ENCODE results near the gene CTSE.

CTSE gene

GRCh38 chr1:206011057-206011456 is 12.6 kb downstream of the CTSE start:
- no peak for DNase-seq (ENCODE audit: low read depth, low spot score)
- no peak overlapping the region for H3K4me3 ChIP-seq (ENCODE audit: low read depth, low read length)
- in situ Hi-C loops (cut with HindIII; ENCODE audit: low sequenced_read_pairs), result no loop called here
- TF ChIP-seq, protein P1, sequence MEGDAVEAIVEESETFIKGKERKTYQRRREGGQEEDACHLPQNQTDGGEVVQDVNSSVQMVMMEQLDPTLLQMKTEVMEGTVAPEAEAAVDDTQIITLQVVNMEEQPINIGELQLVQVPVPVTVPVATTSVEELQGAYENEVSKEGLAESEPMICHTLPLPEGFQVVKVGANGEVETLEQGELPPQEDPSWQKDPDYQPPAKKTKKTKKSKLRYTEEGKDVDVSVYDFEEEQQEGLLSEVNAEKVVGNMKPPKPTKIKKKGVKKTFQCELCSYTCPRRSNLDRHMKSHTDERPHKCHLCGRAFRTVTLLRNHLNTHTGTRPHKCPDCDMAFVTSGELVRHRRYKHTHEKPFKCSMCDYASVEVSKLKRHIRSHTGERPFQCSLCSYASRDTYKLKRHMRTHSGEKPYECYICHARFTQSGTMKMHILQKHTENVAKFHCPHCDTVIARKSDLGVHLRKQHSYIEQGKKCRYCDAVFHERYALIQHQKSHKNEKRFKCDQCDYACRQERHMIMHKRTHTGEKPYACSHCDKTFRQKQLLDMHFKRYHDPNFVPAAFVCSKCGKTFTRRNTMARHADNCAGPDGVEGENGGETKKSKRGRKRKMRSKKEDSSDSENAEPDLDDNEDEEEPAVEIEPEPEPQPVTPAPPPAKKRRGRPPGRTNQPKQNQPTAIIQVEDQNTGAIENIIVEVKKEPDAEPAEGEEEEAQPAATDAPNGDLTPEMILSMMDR (IDR thresholded peaks at IDR 0.05; ENCODE audit: low read depth, low read length), result no peak

GRCh38 chr1:206010060-206010459 is 13.6 kb downstream of the CTSE start:
- TF ChIP-seq, protein P1 (IDR thresholded peaks at IDR 0.05; ENCODE audit: low read depth, low read length), result no peak
- H3K4me3 ChIP-seq (ENCODE audit: low read depth, low read length), result no peak overlapping the region
- DNase-seq (ENCODE audit: low read depth, low spot score), result no peak
- in situ Hi-C loops (cut with HindIII; ENCODE audit: low sequenced_read_pairs), result no loop called here

- H3K4me3 ChIP-seq (ENCODE audit: low read depth, low read length), result no peak overlapping the region
- TF ChIP-seq, protein P1 (IDR thresholded peaks at IDR 0.05; ENCODE audit: low read depth, low read length), result no peak
- DNase-seq (ENCODE audit: low read depth, low spot score), result no peak
- in situ Hi-C loops (cut with HindIII; ENCODE audit: low sequenced_read_pairs), result no loop called here
Observed at GRCh38 chr1:206006946-206007345, 16.7 kb downstream of the CTSE start.

DNA sequence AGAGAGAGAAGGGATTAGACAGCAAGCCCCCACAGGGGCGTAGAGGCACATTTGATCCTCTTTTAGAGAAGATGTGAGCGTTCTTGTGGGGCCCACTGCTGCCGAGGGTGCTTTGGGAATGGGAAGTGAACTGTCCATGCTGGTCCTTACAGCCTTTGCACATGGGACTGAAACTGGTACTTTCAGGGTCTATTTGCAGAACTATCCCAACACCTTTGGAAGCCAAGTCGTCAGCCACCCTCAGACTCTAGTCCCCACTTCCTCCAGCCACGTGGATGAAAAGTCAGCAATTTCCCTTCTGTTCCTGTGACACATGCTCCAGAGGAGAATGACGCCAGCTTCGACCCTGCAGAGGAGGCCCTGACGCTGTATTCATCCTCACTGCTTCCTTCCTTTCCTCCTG is 17.9 kb downstream of the CTSE start:
- no peak overlapping the region for H3K4me3 ChIP-seq (ENCODE audit: low read depth, low read length)
- TF ChIP-seq, protein P1 (IDR thresholded peaks at IDR 0.05; ENCODE audit: low read depth, low read length), result no peak
- DNase-seq (ENCODE audit: low read depth, low spot score), result no peak
- in situ Hi-C loops (cut with HindIII; ENCODE audit: low sequenced_read_pairs), result no loop called here

DNA sequence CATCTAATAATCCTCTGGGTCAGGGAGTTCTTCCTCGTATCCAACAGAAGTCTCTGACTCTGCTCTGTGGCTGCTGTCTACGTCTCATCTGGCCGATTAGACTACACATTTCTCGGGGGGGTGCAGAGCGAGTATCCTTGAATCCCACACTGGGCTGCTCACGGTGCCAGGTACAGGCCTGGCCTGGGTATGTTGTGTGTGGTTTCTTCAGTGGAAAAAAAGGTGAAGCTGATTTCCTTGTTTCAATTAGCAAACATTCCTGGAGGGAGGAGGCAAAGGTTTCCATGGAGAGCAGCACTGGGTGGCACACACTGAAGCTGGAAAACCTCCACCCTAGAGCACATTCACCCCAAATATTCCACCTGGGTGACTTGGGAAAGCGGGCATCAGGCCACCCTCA is 18.5 kb downstream of the CTSE start:
- TF ChIP-seq, protein P1 (IDR thresholded peaks at IDR 0.05; ENCODE audit: low read depth, low read length), result no peak
- in situ Hi-C loops (cut with HindIII; ENCODE audit: low sequenced_read_pairs), result no loop called here
- DNase-seq (ENCODE audit: low read depth, low spot score), result no peak
- H3K4me3 ChIP-seq (ENCODE audit: low read depth, low read length), result no peak overlapping the region

GRCh38 chr1:206004826-206005225 is 18.9 kb downstream of the CTSE start:
- TF ChIP-seq, protein P1 (IDR thresholded peaks at IDR 0.05; ENCODE audit: low read depth, low read length), result no peak
- DNase-seq (ENCODE audit: low read depth, low spot score), result no peak
- in situ Hi-C loops (cut with HindIII; ENCODE audit: low sequenced_read_pairs), result no loop called here
- H3K4me3 ChIP-seq (ENCODE audit: low read depth, low read length), result no peak overlapping the region

Measured in astrocyte of the spinal cord (primary cell).